Stimulated activated CD8-positive, alpha-beta memory T cell treated with anti-CD3 and anti-CD28 coated beads, Interleukin-4, amount 100 ng/mL, for 4 hours (primary cell): Measurements from ENCODE around the gene TOLLIP.

Experiments used
- DNase-seq, 2 donors: peaks; one replicate each; pipeline ENCODE4 v3.0.0-alpha.2; 2020; ENCODE audit warnings: low read depth in 2 of 2, low spot score in 1 of 2

Gene TOLLIP

GRCh38 chr11:1283906-1284305 is 25.5 kb downstream of the TOLLIP start:
- DNase-seq: no peak

DNA sequence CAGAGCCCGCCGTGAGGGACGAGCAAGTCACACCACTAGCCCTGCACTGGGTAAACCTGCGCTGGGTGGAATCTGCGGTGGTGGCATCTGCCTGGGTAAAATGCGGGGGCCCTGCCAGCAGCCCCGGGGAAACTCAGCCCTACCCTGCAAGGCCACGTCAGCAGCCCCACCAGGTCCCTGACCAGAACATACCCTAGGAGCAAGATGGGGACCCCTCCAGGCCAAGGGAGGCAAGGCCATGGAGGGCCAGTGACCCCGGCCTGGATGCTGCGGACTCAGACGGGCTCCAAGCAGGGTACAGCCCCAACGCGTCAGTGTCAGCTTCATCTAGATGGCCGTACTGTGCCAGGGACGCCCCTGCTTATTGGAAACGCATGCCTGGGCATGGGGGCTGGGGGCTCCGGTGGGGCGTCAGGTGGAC is 26.3 kb downstream of the TOLLIP start:
- DNase-seq: no peak

DNA sequence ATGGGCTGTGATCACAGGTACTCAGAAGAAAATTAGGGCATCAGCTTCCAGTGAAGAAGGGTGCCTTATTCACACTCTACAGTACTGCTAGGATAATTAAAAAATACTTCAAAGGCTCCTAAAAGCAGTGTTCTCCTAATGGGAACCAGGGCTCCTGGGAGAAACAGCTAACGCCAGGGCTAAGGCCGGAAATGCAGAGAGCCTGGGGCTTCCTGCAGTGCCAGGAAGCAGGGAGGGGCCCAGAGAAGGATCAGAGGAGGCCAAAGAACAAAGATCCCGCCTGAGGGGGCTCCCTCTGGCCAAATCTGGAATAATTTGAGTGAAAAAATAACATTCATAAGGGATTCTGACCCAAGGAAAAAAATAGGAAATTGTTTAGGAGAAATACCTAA is 27.5 kb downstream of the TOLLIP start:
- DNase-seq: no peak

DNA sequence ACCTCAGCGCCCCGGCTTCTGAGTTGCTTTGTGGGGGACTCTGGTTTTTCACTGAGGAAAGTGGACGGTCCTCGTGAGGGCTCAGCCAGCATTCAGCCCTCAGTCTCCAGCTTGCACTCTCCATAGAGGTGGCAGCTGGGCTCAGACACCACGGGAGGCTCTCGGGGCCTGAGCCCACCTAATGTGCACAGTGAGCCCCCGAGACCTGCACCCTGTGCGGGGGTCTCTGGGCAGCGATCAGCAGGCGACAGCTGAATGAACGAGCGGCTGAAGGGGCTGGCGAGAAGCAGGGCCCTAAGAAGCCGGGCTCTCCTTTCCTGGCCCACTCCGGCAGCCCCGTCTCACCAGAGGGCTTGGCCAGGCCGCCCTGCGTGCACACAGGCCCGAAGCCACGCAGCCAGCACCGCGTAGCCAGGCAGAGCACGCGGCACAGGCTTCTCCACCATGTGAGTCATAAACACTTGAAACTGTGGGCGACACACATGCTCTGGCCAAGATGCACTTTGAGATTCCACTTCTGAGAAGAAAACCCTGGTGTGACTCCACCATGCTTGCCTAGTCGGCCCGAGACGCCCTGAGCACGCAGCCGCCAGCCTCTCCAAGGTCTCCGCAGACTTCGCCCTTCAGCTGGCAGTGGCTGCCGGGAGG is 28.0 kb downstream of the TOLLIP start:
- DNase-seq: no peak

GRCh38 chr11:1280116-1281035 is 29.1 kb downstream of the TOLLIP start:
- DNase-seq: no peak

GRCh38 chr11:1279674-1280055 is 29.8 kb downstream of the TOLLIP start:
- no peak for DNase-seq

DNA sequence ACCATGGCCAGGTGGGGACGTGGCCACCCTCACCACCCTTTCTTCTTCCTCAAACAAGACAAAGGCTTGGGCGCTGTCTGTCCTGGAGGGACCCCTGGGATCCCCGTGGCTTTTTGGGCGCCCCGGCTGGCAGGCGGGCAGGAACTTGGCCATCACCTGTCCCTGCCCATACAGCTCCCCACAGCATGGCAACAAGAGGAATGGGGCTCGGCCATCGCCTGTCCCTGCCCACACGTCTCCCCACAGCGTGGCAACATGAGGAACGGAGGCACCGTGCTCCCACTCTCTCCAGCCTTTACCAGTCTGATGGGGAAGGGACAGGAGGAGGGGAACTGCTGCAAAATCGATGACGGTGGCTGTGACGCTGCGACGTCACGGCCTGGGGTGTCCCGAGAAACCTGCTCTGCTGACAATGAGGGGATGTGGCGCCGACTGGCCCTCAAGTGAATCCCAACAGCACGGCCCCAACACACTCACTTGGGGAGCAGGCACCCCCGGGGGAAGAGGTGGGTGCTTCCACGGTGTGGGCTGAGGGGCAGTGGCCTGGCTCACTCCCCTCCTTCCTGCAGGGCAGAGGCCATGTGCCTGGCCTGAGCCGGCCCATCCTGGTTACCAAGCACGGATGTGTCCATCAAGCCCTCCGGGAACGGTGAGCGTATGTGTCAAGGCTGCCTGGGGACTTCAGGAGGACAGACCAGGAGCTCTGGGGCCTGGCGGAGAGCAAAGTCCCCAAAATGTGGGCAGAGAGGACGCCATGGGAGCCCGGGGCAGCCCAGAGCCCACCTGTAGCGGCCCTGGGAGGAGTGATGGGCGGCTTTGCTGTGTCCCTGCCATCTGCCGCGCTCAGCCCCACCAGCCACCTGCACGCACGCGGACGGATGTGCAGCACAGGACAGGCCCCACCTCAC is 30.4 kb downstream of the TOLLIP start:
- no peak for DNase-seq

DNA sequence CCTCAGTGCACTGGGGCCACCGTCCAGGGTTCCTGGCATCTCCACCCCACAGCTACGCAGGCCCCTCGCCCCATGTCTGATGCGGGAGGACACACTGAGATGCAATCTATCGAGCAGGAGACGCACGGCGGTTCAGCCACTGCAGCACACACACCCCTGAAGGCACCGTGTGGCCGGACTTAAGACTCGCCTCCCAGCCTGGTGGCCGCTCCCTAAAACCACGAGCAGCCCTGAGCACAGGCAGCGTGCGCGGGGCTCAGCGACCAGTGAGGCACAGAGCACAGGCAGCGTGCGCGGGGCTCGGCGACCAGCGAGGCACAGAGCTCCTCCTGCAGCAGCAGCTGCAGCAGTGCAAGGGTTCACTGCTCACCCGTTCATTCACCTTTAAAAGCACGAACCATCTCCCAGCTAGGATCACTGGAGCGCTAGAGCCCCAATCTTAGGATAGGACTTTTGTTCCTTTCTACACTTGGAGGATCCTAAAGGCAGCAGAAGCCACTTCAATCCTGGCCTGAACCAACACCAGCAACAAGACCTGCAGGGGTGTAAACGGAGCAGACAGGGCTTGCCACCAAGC is 31.4 kb downstream of the TOLLIP start:
- DNase-seq: no peak

- no peak for DNase-seq
These were observed 32.4 kb downstream of the TOLLIP start for GRCh38 chr11:1276866-1277615.

GRCh38 chr11:1276041-1276790 is 33.2 kb downstream of the TOLLIP start:
- DNase-seq: no peak

DNA sequence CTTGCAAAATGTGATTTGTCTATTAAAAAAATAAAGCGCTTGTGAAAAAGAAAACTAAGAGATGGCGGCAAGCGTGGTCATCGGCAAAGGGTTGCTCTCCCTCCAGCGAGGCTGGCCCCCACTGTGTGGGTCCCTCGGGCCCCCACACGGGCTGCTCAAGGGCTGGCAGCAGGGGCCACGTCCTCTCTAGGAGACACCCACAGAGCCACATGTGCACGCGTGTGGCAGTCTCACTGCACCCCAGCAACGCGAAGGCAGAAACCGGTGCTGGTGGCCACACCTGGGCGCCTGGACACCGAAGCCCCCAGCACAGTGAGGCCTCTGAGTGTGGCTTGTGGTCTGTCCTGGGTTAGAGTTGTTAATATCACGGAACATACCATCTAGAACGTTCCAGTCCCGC is 34.4 kb downstream of the TOLLIP start:
- DNase-seq: no peak

DNA sequence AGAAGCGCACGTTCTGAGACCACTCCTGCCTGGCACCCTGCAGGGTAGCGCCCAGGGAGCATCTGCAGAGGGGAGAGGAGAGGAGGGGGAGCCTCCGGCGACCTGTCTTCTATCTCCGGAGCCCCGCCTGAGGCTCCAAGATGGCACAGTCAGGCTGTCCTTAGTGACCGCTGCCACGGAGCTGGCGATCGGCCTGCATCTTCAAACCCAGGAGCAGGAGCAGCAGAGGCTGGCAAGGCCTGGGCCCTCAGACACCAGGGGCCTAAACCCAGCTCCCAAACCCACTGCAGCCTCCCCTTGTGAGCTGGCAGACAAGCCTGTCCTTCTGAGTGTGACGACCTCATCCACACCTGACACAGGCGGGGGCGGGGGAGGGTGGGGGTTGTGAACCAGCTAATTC is 34.9 kb downstream of the TOLLIP start:
- no peak for DNase-seq

GRCh38 chr11:1272531-1272930 is 36.9 kb downstream of the TOLLIP start:
- no peak for DNase-seq

DNA sequence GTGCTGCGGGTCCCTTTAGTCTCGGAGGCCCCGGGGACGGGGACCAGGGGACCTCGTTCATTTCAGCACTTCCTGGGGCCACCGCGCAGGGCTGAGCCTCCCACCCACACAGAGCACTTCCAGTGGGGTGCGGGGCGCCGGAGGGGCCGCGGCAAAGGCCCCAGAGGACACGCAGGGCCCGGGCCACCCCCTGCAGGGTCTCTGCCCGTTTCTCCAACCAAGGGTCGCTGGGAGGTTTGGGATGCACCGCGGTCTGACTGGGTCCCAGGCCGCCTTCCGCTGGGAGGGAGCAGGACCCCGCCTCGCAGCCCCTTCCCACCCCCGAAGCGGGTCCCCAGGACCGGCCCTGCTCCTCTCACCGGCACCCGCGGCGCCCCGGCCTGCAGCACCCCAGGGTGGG is 37.5 kb downstream of the TOLLIP start:
- DNase-seq: no peak

- DNase-seq: no peak
These were observed 38.0 kb downstream of the TOLLIP start for GRCh38 chr11:1271406-1271805.

DNA sequence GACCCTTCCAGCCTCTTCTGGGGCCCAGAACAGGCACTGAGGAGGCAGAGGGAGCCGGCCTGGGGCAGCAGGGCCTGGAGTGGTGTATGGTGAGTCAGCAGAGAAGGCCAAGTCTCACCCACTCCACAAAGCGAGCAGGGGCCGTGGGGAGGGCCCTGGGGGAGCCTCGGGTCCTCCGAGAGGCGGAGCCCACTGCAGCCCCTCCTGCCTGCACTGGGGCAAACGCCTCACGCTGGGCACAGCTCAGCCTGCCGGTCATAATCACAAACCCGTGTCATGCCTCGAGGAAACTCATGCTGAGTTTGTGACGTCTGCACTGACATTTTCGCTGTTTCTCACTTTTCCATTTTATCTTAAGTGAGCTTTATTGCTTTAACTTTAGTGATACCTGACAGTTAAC is 38.4 kb downstream of the TOLLIP start:
- DNase-seq: no peak

GRCh38 chr11:1270476-1270875 is 39.0 kb downstream of the TOLLIP start:
- DNase-seq: no peak

DNA sequence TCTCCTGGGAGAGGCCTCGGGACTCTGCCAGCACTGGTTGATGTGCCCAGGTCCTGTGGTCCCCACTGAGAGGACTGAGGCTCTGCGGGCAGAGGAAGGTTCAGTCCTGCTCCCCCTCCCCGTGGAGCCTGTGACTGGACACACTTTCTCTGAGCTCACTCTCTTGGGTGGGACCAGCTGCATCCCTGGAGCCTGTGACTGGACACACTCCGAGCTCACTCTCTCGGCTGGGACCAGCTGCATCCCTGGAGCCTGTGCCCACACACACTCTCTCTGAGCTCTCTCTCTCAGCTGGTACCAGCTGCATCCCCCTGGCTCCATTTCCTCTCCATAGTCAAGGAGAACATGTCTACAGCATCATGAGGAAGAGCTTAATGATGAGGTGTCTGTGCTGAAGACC is 39.5 kb downstream of the TOLLIP start:
- no peak for DNase-seq

DNA sequence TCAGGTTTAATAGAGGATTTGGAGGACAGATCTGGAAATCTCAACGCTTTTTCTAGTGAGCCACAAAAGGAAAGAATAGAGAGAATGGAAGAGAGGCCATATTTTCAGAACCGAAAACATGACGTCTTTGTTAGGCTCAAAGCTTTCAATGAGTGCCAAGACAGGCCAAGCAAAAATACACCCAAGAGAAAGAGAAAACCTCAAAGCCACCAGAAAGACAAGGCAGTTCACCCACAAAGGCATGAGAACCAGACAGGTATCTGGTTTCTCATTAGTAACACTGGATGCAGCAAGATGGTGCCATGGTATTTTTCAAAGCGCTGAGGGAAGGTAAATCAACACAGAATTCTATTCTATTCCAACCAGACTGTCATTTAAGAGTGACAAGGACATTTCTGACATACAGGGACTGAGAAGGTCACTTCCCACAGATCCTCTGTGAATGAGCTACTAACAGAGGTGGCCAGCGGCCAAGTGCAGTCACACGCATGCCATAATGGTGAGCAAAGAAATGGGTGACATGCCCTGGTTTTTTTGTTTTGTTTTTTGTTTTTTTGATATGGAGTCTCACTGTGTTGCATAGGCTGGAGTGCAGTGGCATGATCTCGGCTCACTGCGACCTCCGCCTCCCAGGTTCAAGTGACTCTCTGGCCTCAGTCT is 41.9 kb downstream of the TOLLIP start:
- DNase-seq: no peak
